SU-DHL-6 (cell line): ENCODE data around the gene DTHD1.

ENCODE experiments used
- H2AFZ ChIP-seq: fragments of 200-600 bp; sonication (generic); 2 replicates; pipeline ENCODE4 v1.6.1; 2014; ENCODE audit warnings: low read depth, mild to moderate bottlenecking, moderate library complexity, mixed read lengths, antibody characterized with exemption, low read length; ENCODE audit not compliant: severe bottlenecking
- H3F3A ChIP-seq: fragments of 200-600 bp; shearing (Covaris generic); 2 replicates; pipeline ENCODE4 v1.6.0; 2016; ENCODE audit warnings: antibody characterized with exemption, mild to moderate bottlenecking; ENCODE audit not compliant: insufficient read depth
- H3K27ac ChIP-seq: fragments of 200-600 bp; sonication (generic); 2 replicates; pipeline ENCODE4 v1.5.1; 2016; ENCODE audit warnings: low read depth, mild to moderate bottlenecking, low read length, moderate library complexity, mixed read lengths
- H3K27me3 ChIP-seq: fragments of 200-600 bp; sonication (generic), shearing (Covaris generic); 2 replicates; pipeline ENCODE4 v1.6.0; 2014; ENCODE audit warnings: mild to moderate bottlenecking, low read length
- H3K36me3 ChIP-seq: fragments of 200-600 bp; sonication (generic); 2 replicates; pipeline ENCODE4 v1.6.1; 2014; ENCODE audit warnings: mild to moderate bottlenecking, low read length, mixed read lengths
- H3K4me2 ChIP-seq: fragments of 300-600, 200-600 bp; shearing (Covaris generic), sonication (generic); 2 replicates; pipeline ENCODE4 v1.6.0; 2014; ENCODE audit warnings: low read length, low read depth, mild to moderate bottlenecking; ENCODE audit not compliant: poor library complexity, severe bottlenecking
- H3K4me3 ChIP-seq: fragments of 200-600 bp; sonication (generic); 2 replicates; pipeline ENCODE4 v1.5.1; 2014; ENCODE audit warnings: antibody characterized with exemption, low read length, mild to moderate bottlenecking, mixed read lengths; ENCODE audit not compliant: insufficient read depth, poor library complexity, severe bottlenecking
- H3K79me2 ChIP-seq: fragments of 200-600 bp; sonication (generic); 2 replicates; pipeline ENCODE4 v1.6.1; 2014; ENCODE audit warnings: mild to moderate bottlenecking, low read length, moderate library complexity; ENCODE audit not compliant: insufficient read depth
- H3K9ac ChIP-seq: fragments of 200-600 bp; sonication (generic); 2 replicates; pipeline ENCODE4 v1.7.0; 2014; ENCODE audit warnings: mild to moderate bottlenecking, low read length
- H3K9me2 ChIP-seq: fragments of 200-600 bp; sonication (generic); replicated peaks from 2 replicates; pipeline ENCODE4 v1.6.1; 2014; ENCODE audit warnings: low read length; ENCODE audit not compliant: insufficient read depth
- H3K9me3 ChIP-seq: fragments of 200-600 bp; sonication (generic); 2 replicates; pipeline ENCODE4 v1.6.1; 2014; ENCODE audit warnings: low read length, mixed read lengths; ENCODE audit not compliant: insufficient read depth
- H4K20me1 ChIP-seq: fragments of 200-600 bp; sonication (generic); 2 replicates; pipeline ENCODE4 v1.6.1; 2014; ENCODE audit warnings: low read depth, mild to moderate bottlenecking, antibody characterized with exemption, low read length, moderate library complexity, mixed read lengths
- EZH2phosphoT487 ChIP-seq: fragments of 200-600 bp; sonication (generic), shearing (Covaris generic); conservative IDR thresholded peaks from 2 replicates; pipeline ENCODE4 v1.6.1; 2018; ENCODE audit warnings: mild to moderate bottlenecking, antibody characterized with exemption, low read length, moderate library complexity, mixed read lengths
- TF ChIP-seq, protein P1 (sequence below): fragments of 200-600 bp; sonication (generic); IDR thresholded peaks from one replicate; pipeline ENCODE4 v1.5.1; 2017; ENCODE audit warnings: antibody characterized with exemption, mild to moderate bottlenecking, low read length, moderate library complexity; ENCODE audit not compliant: insufficient read depth, poor library complexity, severe bottlenecking

DTHD1 gene

DNA sequence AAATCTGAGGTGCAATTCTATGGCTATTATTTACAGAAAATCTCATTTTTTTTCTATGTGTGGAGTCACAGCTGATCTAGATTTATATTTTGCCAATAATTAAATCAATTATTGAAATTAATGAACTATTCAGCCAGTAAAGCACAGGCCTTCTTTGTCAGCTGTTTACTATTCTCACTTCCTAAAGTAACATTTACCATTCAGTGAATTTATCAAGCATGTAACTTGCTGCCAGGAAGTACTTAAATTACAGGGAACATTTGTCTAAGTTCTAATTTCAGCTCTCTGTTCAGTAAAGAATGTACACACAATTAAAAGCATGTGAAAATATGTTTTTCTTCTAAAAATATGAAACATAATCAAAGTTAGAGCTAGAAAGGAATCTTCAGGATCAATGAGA, 79.3 kb downstream of the DTHD1 start:
- Histone ChIP-seq H3F3A (no peaks in the 10 kb centered on the region), H3K9me3 (no peaks in the 10 kb centered on the region), H3K4me2 (no peak overlapping the region), H3K9ac (no peak overlapping the region), H3K36me3 (no peaks in the 10 kb centered on the region), H3K9me2 (no peaks in the 10 kb centered on the region), H3K4me3 (no peak overlapping the region), H3K79me2 (no peaks in the 10 kb centered on the region), H3K27ac (no peak overlapping the region), H4K20me1 (no peaks in the 10 kb centered on the region), H2AFZ (no peak overlapping the region), H3K27me3 (no peaks in the 10 kb centered on the region)
- no peak for TF ChIP-seq EZH2phosphoT487
- TF ChIP-seq, protein P1, sequence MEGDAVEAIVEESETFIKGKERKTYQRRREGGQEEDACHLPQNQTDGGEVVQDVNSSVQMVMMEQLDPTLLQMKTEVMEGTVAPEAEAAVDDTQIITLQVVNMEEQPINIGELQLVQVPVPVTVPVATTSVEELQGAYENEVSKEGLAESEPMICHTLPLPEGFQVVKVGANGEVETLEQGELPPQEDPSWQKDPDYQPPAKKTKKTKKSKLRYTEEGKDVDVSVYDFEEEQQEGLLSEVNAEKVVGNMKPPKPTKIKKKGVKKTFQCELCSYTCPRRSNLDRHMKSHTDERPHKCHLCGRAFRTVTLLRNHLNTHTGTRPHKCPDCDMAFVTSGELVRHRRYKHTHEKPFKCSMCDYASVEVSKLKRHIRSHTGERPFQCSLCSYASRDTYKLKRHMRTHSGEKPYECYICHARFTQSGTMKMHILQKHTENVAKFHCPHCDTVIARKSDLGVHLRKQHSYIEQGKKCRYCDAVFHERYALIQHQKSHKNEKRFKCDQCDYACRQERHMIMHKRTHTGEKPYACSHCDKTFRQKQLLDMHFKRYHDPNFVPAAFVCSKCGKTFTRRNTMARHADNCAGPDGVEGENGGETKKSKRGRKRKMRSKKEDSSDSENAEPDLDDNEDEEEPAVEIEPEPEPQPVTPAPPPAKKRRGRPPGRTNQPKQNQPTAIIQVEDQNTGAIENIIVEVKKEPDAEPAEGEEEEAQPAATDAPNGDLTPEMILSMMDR, result no peak

DNA sequence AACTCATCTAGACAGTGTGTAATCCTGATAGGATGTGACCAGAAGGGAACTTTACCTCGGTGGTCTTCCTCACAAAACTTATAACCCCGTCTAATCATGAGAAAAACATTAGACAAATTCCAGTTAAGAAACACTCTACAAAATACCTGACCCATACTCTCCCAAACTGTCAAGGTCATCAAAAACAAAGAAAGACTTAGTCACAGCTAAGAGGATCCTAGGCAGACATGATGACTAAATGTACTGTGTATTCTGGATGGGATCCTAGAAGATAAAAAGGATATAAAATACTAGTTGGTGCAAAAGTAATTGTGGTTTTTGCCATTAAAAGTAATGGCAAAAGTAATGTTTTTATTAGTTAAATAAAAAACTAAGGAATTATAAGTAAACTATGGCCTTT, 81.6 kb downstream of the DTHD1 start:
- H3K9me3 ChIP-seq, result no peaks in the 10 kb centered on the region
- no peak overlapping the region for H3K4me3 ChIP-seq
- no peaks in the 10 kb centered on the region for H4K20me1 ChIP-seq

DNA sequence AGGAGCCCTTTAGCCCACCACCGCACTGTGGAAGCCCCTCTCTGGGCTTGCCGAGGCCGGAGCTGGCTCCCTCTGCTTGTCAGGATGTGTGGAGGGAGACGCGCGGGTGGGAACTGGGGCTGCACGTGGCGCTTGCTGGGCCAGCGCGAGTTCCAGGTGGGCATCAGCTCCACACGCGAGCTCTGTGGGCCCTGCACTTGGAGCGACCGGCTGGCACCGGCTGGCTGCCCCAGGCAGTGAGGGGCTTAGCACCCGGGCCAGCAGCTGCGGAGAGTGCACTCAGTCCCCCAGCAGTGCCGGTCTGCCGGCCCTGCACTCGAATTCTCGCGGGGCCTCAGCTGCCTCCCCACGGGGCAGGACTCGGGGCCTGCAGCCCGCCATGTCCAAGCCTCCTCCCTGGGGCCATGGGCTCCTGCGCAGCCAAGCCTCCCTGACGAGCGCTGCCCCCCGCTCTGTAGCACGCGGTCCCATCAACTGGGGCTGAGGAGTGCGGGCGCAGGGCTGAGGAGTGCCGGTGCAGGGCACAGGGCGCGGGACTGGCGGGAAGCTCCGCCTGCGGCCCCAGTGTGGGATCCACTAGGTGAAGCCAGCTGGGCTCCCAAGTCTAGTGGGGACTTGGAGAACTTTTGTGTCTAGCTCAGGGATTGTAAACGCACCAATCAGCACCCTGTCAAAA, 93.6 kb downstream of the DTHD1 start:
- Histone ChIP-seq H3K9me3 (no peaks in the 10 kb centered on the region), H3K36me3 (no peaks in the 10 kb centered on the region), H4K20me1 (no peaks in the 10 kb centered on the region), H3K4me3 (no peak overlapping the region), H3K79me2 (no peaks in the 10 kb centered on the region), H3K4me2 (no peak overlapping the region), H3K27ac (no peak overlapping the region), H3K9me2 (no peaks in the 10 kb centered on the region), H3K9ac (no peak overlapping the region), H3F3A (no peaks in the 10 kb centered on the region), H2AFZ (no peak overlapping the region), H3K27me3 (no peaks in the 10 kb centered on the region)
- TF ChIP-seq EZH2phosphoT487, result no peak
- TF ChIP-seq, protein P1, result no peak

More for the DNA sequence above, 81.6 kb downstream of the DTHD1 start:
- Histone ChIP-seq H3K36me3 (no peaks in the 10 kb centered on the region), H3K9me2 (no peaks in the 10 kb centered on the region), H3K27ac (no peak overlapping the region), H3K27me3 (no peaks in the 10 kb centered on the region), H3K4me2 (no peak overlapping the region), H3F3A (no peaks in the 10 kb centered on the region), H2AFZ (no peak overlapping the region), H3K79me2 (no peaks in the 10 kb centered on the region), H3K9ac (no peak overlapping the region)
- TF ChIP-seq, protein P1, result no peak
- no peak for TF ChIP-seq EZH2phosphoT487
